ENCODE results near the gene HLA-DOA. TPM values are rescaled to one million over a fixed set of nuclear protein-coding genes. Genes with fewer than 3 reads are reported as not detected.

Gene HLA-DOA
- total RNA-seq, 2 donors from 2014 or later, result 7.2 to 14.6 TPM

DNA sequence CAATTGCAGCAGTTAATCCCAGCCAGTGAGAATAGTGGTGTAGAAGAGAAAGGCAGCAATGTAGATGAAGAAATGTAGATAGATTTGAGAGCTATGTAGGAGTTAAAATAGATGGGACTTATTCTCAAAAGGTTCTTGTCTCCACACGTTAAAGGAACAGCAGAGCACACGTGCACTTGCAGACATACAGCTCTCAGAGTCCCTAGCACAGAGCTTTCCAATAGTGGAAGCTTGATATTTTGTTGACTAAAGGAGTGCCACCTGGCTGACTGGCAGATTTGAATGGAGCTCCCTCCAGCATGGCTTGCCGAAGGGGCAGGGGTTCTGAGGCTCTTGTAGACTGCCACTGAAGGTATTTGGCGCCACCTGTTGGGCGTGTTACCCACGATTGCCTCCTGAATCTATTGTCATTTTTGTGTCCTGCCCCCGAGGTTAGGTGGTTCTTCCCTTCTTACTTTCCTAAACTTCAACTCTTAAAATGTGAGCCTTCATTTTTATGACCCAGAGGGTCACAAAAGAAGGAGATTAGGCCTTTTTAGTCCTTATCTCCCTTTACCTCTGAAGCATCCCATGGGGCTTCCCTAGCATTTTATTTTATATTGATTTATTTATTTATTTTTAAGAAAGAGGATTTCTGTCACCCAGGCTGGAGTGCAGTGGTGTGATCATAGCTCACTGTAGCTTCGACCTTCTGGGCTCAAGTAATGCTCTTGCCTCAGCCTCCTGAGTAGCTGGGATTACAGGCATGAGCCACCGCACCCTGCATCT is 24.6 kb downstream of the HLA-DOA start:
- TF ChIP-seq, protein P1, sequence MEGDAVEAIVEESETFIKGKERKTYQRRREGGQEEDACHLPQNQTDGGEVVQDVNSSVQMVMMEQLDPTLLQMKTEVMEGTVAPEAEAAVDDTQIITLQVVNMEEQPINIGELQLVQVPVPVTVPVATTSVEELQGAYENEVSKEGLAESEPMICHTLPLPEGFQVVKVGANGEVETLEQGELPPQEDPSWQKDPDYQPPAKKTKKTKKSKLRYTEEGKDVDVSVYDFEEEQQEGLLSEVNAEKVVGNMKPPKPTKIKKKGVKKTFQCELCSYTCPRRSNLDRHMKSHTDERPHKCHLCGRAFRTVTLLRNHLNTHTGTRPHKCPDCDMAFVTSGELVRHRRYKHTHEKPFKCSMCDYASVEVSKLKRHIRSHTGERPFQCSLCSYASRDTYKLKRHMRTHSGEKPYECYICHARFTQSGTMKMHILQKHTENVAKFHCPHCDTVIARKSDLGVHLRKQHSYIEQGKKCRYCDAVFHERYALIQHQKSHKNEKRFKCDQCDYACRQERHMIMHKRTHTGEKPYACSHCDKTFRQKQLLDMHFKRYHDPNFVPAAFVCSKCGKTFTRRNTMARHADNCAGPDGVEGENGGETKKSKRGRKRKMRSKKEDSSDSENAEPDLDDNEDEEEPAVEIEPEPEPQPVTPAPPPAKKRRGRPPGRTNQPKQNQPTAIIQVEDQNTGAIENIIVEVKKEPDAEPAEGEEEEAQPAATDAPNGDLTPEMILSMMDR (IDR thresholded peaks at IDR 0.05), result peak; percentile 86 to 95 (median 92)
- TF ChIP-seq POLR2AphosphoS5 (IDR thresholded peaks at IDR 0.05) (peak; percentile 89), POLR2A (IDR thresholded peaks at IDR 0.05) (no peak)
- peaks cover 11% of the 10 kb centered on the region for H3K4me1 ChIP-seq (replicated peaks)
- peak; percentile 97 for DNase-seq (ENCODE audit: low spot score)
- H3K27me3 ChIP-seq (replicated peaks; ENCODE audit: insufficient read depth), result no peaks in the 10 kb centered on the region
- peaks cover 12 to 22% of the 10 kb centered on the region in 2 donors for H3K36me3 ChIP-seq
- H3K27ac ChIP-seq, result peak overlapping the region; percentile 11 to 49
- H3K4me3 ChIP-seq, result no peak overlapping the region
- WGBS, result 9% methylated on average over 9 of the region's 9 CpGs
- H3K9me3 ChIP-seq, result no peaks in the 10 kb centered on the region
- intact Hi-C loops (cut with DNase I), result loop anchor here (2.0 to 5.0 kb wide), 2 partner anchors 50 to 98 kb away; no protein-coding TSS in a partner anchor

DNA sequence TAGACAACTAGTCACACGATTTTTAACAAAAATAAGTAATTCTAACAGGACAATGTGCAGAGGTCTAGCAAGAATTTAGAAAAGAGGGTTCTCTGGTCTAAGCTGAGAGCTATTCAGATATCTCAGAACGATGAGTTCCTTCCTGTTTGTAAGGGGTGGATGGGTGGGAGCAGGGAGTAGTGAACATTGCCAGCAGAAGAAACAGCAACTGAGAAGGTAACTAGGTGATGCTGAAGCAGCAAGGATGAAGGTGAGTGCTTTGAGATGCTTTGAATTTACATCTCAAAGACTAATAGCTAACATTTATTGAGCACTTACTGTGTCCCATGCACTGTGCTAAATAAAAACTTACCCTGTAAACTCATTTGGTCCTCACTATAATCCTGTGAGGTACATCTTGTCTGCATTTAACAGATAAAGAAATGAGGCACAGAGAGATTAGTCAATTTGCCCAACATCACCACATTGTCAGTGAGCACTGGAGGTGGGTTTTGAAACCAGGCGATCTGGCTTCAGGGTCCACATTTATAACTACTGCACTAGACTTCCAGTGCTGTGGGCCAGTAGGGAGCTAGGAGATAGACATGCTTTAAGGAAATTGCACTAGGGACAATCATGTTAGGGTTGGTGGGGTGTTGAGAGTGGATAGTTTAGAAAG is 25.3 kb downstream of the HLA-DOA start:
- TF ChIP-seq POLR2A (IDR thresholded peaks at IDR 0.05), result no peak
- TF ChIP-seq POLR2AphosphoS5 (IDR thresholded peaks at IDR 0.05), result no peak
- TF ChIP-seq, protein P1 (IDR thresholded peaks at IDR 0.05), result no peak
- no peaks in the 10 kb centered on the region for H3K9me3 ChIP-seq
- H3K27me3 ChIP-seq (replicated peaks; ENCODE audit: insufficient read depth), result no peaks in the 10 kb centered on the region
- 31% methylated on average over 3 of the region's 3 CpGs for WGBS
- H3K36me3 ChIP-seq, result peaks cover 15 to 29% of the 10 kb centered on the region in 2 donors
- H3K4me1 ChIP-seq (replicated peaks), result peaks cover 11% of the 10 kb centered on the region
- H3K4me3 ChIP-seq, result no peak overlapping the region
- H3K27ac ChIP-seq, result peak overlapping the region in 1 of 2 donors; percentile 35
- intact Hi-C loops (cut with DNase I), result loop anchor here (2.0 to 5.0 kb wide), 2 partner anchors 49 to 97 kb away; no protein-coding TSS in a partner anchor
- DNase-seq (ENCODE audit: low spot score), result no peak

DNA sequence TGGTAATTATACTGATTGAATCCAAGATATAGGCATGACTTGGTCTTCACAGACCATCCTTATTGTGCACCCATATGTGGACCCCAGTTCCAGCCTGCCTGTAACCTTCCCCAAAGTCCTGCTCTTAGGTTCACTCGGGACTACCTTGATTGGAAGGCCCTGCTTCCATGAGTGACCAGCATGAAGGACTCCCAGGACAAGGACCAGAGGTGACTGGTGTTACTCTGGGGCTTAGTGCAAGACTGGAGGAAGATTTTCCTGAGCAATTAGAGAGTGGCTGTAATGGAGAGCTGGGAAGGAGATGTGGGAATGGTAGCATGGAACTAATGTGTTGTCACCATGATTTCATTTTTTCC is 25.9 kb downstream of the HLA-DOA start:
- TF ChIP-seq, protein P1 (IDR thresholded peaks at IDR 0.05), result no peak
- no peak for TF ChIP-seq POLR2A (IDR thresholded peaks at IDR 0.05)
- no peak for TF ChIP-seq POLR2AphosphoS5 (IDR thresholded peaks at IDR 0.05)
- Histone ChIP-seq H3K27me3 (replicated peaks; ENCODE audit: insufficient read depth) (no peaks in the 10 kb centered on the region), H3K27ac (peak overlapping the region in 1 of 2 donors; percentile 35), H3K9me3 (no peaks in the 10 kb centered on the region), H3K4me3 (no peak overlapping the region), H3K36me3 (peaks cover 15 to 34% of the 10 kb centered on the region in 2 donors), H3K4me1 (replicated peaks) (peaks cover 13% of the 10 kb centered on the region)
- intact Hi-C loops (cut with DNase I), result loop anchor here (5.0 kb wide), 1 partner anchor 96 kb away; no protein-coding TSS in a partner anchor
- WGBS, result 80% methylated on average over 1 of the region's 1 CpG
- no peak for DNase-seq (ENCODE audit: low spot score)

DNA sequence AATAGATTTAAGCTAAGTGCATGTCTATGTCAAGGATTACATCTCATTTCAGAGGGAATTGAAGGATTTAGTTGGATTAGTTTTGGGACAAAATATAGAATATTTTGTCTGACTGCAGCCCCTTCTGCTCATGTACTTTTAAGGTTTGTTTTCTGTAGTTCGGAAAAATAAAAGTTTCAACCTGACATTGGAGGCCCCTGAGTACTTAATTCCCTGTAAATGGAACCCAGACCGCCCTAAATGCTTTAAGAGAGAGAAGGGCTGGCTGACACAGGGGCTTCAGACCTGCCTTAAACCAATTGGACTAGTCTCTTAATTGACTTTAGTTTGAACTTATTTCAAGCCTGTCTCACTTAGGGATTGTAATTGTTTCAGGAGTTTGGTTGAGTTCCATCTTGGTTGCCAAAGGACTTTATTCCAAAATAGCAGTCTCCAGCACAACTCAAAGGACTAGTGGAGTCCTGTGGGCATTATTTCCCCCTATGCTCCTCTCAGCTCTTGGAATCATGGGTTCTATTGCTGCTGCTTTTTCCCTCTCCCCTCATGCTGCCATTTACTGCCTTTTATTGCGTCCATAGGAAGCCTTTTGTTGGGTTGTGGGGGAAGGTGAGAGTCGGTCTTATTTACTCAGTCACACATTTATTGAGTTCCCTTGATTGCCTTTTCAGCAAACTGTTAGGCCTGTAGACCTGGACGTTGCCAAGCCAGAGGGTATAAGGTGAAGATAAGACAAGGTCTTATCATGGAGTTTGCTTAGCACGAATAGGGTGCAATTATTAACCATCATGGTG is 26.5 kb downstream of the HLA-DOA start:
- DNase-seq (ENCODE audit: low spot score), result no peak
- Histone ChIP-seq H3K9me3 (no peaks in the 10 kb centered on the region), H3K4me3 (no peak overlapping the region), H3K27me3 (replicated peaks; ENCODE audit: insufficient read depth) (no peaks in the 10 kb centered on the region), H3K36me3 (peaks cover 20 to 39% of the 10 kb centered on the region in 2 donors), H3K27ac (peak overlapping the region in 1 of 2 donors; percentile 35), H3K4me1 (replicated peaks) (peaks cover 18% of the 10 kb centered on the region)
- intact Hi-C loops (cut with DNase I), result loop anchor here (5.0 kb wide), 1 partner anchor 96 kb away; no protein-coding TSS in a partner anchor
- TF ChIP-seq POLR2A (IDR thresholded peaks at IDR 0.05) (no peak), POLR2AphosphoS5 (IDR thresholded peaks at IDR 0.05) (no peak)
- TF ChIP-seq, protein P1 (IDR thresholded peaks at IDR 0.05), result no peak
- WGBS, result 33% methylated on average over 6 of the region's 6 CpGs
